ENCODE measurements around the gene KCTD20.

DNA sequence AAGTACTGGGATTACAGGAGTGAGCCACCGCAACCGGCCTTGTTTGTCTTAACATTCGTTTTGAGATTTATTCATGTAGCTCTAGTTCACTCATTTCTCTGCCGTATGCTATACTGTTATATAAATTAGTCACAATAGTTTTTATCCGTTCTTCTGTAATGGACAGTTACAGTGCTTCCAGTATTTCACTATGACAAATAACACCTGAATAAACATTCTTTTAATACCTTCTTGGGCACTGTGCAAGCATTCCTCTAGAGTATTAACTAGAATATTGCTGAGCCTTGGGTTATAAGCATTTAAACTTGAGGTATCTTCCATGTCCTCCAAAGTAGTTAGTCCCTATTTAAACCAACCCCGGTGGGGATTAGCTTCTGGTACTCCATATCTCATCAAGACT lies 58.9 kb downstream of the KCTD20 start:
- TF ChIP-seq, protein P1, sequence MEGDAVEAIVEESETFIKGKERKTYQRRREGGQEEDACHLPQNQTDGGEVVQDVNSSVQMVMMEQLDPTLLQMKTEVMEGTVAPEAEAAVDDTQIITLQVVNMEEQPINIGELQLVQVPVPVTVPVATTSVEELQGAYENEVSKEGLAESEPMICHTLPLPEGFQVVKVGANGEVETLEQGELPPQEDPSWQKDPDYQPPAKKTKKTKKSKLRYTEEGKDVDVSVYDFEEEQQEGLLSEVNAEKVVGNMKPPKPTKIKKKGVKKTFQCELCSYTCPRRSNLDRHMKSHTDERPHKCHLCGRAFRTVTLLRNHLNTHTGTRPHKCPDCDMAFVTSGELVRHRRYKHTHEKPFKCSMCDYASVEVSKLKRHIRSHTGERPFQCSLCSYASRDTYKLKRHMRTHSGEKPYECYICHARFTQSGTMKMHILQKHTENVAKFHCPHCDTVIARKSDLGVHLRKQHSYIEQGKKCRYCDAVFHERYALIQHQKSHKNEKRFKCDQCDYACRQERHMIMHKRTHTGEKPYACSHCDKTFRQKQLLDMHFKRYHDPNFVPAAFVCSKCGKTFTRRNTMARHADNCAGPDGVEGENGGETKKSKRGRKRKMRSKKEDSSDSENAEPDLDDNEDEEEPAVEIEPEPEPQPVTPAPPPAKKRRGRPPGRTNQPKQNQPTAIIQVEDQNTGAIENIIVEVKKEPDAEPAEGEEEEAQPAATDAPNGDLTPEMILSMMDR (conservative IDR thresholded peaks at IDR 0.05; ENCODE audit: low read depth in 2 of 2) = no peak
- TF ChIP-seq ZNF331 (CRISPR knock-in tag; IDR thresholded peaks at IDR 0.05; ENCODE audit: low read depth) = no peak
- TF ChIP-seq, protein P2, sequence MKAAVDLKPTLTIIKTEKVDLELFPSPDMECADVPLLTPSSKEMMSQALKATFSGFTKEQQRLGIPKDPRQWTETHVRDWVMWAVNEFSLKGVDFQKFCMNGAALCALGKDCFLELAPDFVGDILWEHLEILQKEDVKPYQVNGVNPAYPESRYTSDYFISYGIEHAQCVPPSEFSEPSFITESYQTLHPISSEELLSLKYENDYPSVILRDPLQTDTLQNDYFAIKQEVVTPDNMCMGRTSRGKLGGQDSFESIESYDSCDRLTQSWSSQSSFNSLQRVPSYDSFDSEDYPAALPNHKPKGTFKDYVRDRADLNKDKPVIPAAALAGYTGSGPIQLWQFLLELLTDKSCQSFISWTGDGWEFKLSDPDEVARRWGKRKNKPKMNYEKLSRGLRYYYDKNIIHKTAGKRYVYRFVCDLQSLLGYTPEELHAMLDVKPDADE (IDR thresholded peaks at IDR 0.05) = no peak
- TF ChIP-seq EZH2phosphoT487 (IDR thresholded peaks at IDR 0.05; ENCODE audit: unreplicated experiment) = no peak
- TF ChIP-seq CREB1 (CRISPR knock-in tag; IDR thresholded peaks at IDR 0.05; ENCODE audit: low read depth) = no peak
- no peak for TF ChIP-seq JUNB (IDR thresholded peaks at IDR 0.05; ENCODE audit: unreplicated experiment)
- no peak for TF ChIP-seq POLR2AphosphoS5 (IDR thresholded peaks at IDR 0.05; ENCODE audit: low read depth)
- TF ChIP-seq EZH2 (IDR thresholded peaks at IDR 0.05; ENCODE audit: low read depth, unreplicated experiment) = no peak
- TF ChIP-seq, protein P3, sequence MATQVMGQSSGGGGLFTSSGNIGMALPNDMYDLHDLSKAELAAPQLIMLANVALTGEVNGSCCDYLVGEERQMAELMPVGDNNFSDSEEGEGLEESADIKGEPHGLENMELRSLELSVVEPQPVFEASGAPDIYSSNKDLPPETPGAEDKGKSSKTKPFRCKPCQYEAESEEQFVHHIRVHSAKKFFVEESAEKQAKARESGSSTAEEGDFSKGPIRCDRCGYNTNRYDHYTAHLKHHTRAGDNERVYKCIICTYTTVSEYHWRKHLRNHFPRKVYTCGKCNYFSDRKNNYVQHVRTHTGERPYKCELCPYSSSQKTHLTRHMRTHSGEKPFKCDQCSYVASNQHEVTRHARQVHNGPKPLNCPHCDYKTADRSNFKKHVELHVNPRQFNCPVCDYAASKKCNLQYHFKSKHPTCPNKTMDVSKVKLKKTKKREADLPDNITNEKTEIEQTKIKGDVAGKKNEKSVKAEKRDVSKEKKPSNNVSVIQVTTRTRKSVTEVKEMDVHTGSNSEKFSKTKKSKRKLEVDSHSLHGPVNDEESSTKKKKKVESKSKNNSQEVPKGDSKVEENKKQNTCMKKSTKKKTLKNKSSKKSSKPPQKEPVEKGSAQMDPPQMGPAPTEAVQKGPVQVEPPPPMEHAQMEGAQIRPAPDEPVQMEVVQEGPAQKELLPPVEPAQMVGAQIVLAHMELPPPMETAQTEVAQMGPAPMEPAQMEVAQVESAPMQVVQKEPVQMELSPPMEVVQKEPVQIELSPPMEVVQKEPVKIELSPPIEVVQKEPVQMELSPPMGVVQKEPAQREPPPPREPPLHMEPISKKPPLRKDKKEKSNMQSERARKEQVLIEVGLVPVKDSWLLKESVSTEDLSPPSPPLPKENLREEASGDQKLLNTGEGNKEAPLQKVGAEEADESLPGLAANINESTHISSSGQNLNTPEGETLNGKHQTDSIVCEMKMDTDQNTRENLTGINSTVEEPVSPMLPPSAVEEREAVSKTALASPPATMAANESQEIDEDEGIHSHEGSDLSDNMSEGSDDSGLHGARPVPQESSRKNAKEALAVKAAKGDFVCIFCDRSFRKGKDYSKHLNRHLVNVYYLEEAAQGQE (IDR thresholded peaks at IDR 0.05; ENCODE audit: unreplicated experiment) = no peak
- no peak for TF ChIP-seq ZNF114 (CRISPR knock-in tag; IDR thresholded peaks at IDR 0.05)
- TF ChIP-seq STAT1 (IDR thresholded peaks at IDR 0.05; ENCODE audit: unreplicated experiment) = no peak
- no peak for TF ChIP-seq NANOG (IDR thresholded peaks at IDR 0.05; ENCODE audit: borderline replicate concordance)
